ENCODE measurements around the gene PRDM15. TPM values are rescaled to one million over a fixed set of nuclear protein-coding genes. Genes with fewer than 3 reads are reported as not detected.

Gene PRDM15
- total RNA-seq, 8 experiments from 2014 or later = 2.9 to 9.9 (median 4.7) TPM

GRCh38 chr21:41769933-41770332 lies 109.2 kb downstream of the PRDM15 start:
- H3K4me1 ChIP-seq (replicated peaks in 1 of 2) = peaks cover 0 to 13% of the 10 kb centered on the region in 2 donors
- in situ Hi-C loops (cut with MboI; ENCODE audit: low pct_unique_long_range_greater_than_20kb in 2 of 9, low sequenced_read_pairs in 9 of 9, unreplicated experiment in 9 of 9) = loop anchor here in 1 of 9 experiments (10.0 kb wide), 1 partner anchor 155 kb away; no protein-coding TSS in a partner anchor
- no peak for ATAC-seq (replicated peaks in 6 of 8)
- H3K4me3 ChIP-seq = no peak overlapping the region
- 67 to 100% (median 85%) methylated on average over 1 to 4 of the region's 5 CpGs; no CpG with 5 or more reads in 4 of the 10 experiments for WGBS, 10 experiments
- H3K27ac ChIP-seq = no peak overlapping the region

- in situ Hi-C loops (cut with MboI; ENCODE audit: low pct_unique_long_range_greater_than_20kb in 2 of 9, low sequenced_read_pairs in 9 of 9, unreplicated experiment in 9 of 9) = no loop called here
- peaks cover 0 to 13% of the 10 kb centered on the region in 2 donors for H3K4me1 ChIP-seq (replicated peaks in 1 of 2)
- no peak for ATAC-seq (replicated peaks in 6 of 8)
- no peak overlapping the region for H3K4me3 ChIP-seq
- WGBS, 10 experiments = 35 to 40% methylated on average over 1 to 3 of the region's 7 CpGs; no CpG with 5 or more reads in 8 of the 10 experiments
- no peak overlapping the region for H3K27ac ChIP-seq
These were observed 109.6 kb downstream of the PRDM15 start for GRCh38 chr21:41769521-41769920.

- Histone ChIP-seq H3K4me1 (replicated peaks in 1 of 2) (peaks cover 0 to 13% of the 10 kb centered on the region in 2 donors), H3K27ac (no peak overlapping the region), H3K4me3 (no peak overlapping the region)
- 5 to 81% (median 20%) methylated on average over 2 to 4 of the region's 10 CpGs; no CpG with 5 or more reads in 5 of the 10 experiments for WGBS, 10 experiments
- no peak for ATAC-seq (replicated peaks in 6 of 8)
- in situ Hi-C loops (cut with MboI; ENCODE audit: low pct_unique_long_range_greater_than_20kb in 2 of 9, low sequenced_read_pairs in 9 of 9, unreplicated experiment in 9 of 9) = no loop called here
These were observed 110.0 kb downstream of the PRDM15 start for GRCh38 chr21:41769111-41769510.

- Histone ChIP-seq H3K4me3 (no peak overlapping the region), H3K4me1 (replicated peaks in 1 of 2) (peaks cover under 1 to 19% of the 10 kb centered on the region in 2 donors), H3K27ac (no peak overlapping the region)
- whole genome bisulfite sequencing, 10 experiments = 0 to 12% (median 5%) methylated on average over 1 to 16 of the region's 17 CpGs
- in situ Hi-C loops (cut with MboI; ENCODE audit: low pct_unique_long_range_greater_than_20kb in 2 of 9, low sequenced_read_pairs in 9 of 9, unreplicated experiment in 9 of 9) = no loop called here
- peak; percentile 54 to 77 (median 66) for ATAC-seq (replicated peaks in 6 of 8)
These were observed 110.6 kb downstream of the PRDM15 start for GRCh38 chr21:41768437-41769042.

GRCh38 chr21:41767606-41768436 lies 111.3 kb downstream of the PRDM15 start:
- ATAC-seq (replicated peaks in 6 of 8) = peak in 1 of 8 experiments; percentile 17
- no peak overlapping the region for H3K27ac ChIP-seq
- H3K4me1 ChIP-seq (replicated peaks in 1 of 2) = peaks cover 8 to 26% of the 10 kb centered on the region in 2 donors
- in situ Hi-C loops (cut with MboI; ENCODE audit: low pct_unique_long_range_greater_than_20kb in 2 of 9, low sequenced_read_pairs in 9 of 9, unreplicated experiment in 9 of 9) = no loop called here
- no peak overlapping the region for H3K4me3 ChIP-seq
- 0 to 11% (median 5%) methylated on average over 3 to 24 of the region's 26 CpGs for WGBS, 10 experiments

GRCh38 chr21:41766883-41767605 lies 112.1 kb downstream of the PRDM15 start, which contains the start of gene RIPK4:
RIPK4 (minus strand) TSS chr21:41767052; CDS start chr21:41767041, 11 bp downstream.
- 0 to 7% (median 3%) methylated on average over 3 to 10 of the region's 53 CpGs; no CpG with 5 or more reads in 1 of the 10 experiments for WGBS, 10 experiments
- peak within 1 kb of the TSS; percentile 34 to 69 (median 47) for H3K4me3 ChIP-seq
- no peak within 1 kb of the TSS for H3K27ac ChIP-seq
- in situ Hi-C loops (cut with MboI; ENCODE audit: low pct_unique_long_range_greater_than_20kb in 2 of 9, low sequenced_read_pairs in 9 of 9, unreplicated experiment in 9 of 9) = no loop called here
- ATAC-seq (replicated peaks in 6 of 8) = peak in 6 of 8 experiments; percentile 66 to 81 (median 76)
- peaks cover 16 to 34% of the 10 kb centered on the region in 2 donors for H3K4me1 ChIP-seq (replicated peaks in 1 of 2)

- in situ Hi-C loops (cut with MboI; ENCODE audit: low pct_unique_long_range_greater_than_20kb in 2 of 9, low sequenced_read_pairs in 9 of 9, unreplicated experiment in 9 of 9) = no loop called here
- ATAC-seq (replicated peaks in 6 of 8) = peak in 4 of 8 experiments; percentile 7 to 18 (median 14)
These were observed 112.9 kb downstream of the PRDM15 start for GRCh38 chr21:41765973-41766882.

GRCh38 chr21:41765420-41765821 lies 113.7 kb downstream of the PRDM15 start:
- in situ Hi-C loops (cut with MboI; ENCODE audit: low pct_unique_long_range_greater_than_20kb in 2 of 9, low sequenced_read_pairs in 9 of 9, unreplicated experiment in 9 of 9) = no loop called here
- WGBS, 10 experiments = 17 to 95% (median 83%) methylated on average over 1 to 9 of the region's 11 CpGs; no CpG with 5 or more reads in 1 of the 10 experiments
- Histone ChIP-seq H3K4me3 (no peak overlapping the region), H3K4me1 (replicated peaks in 1 of 2) (peaks cover 24 to 50% of the 10 kb centered on the region in 2 donors), H3K27ac (no peak overlapping the region)
- ATAC-seq (replicated peaks in 6 of 8) = no peak

More at GRCh38 chr21:41765973-41766882, 112.9 kb downstream of the PRDM15 start:
- Histone ChIP-seq H3K27ac (no peak overlapping the region), H3K4me3 (peak overlapping the region; percentile 34 to 69 (median 47)), H3K4me1 (replicated peaks in 1 of 2) (peaks cover 24 to 42% of the 10 kb centered on the region in 2 donors)
- 4 to 96% (median 62%) methylated on average over 2 to 27 of the region's 88 CpGs; no CpG with 5 or more reads in 2 of the 10 experiments for WGBS, 10 experiments

- in situ Hi-C loops (cut with MboI; ENCODE audit: low pct_unique_long_range_greater_than_20kb in 2 of 9, low sequenced_read_pairs in 9 of 9, unreplicated experiment in 9 of 9) = no loop called here
- no peak for ATAC-seq (replicated peaks in 6 of 8)
- no peak overlapping the region for H3K4me3 ChIP-seq
These were observed 114.4 kb downstream of the PRDM15 start for GRCh38 chr21:41764558-41765419.

GRCh38 chr21:41763996-41764395 lies 115.1 kb downstream of the PRDM15 start:
- Histone ChIP-seq H3K27ac (no peak overlapping the region), H3K4me3 (no peak overlapping the region), H3K4me1 (replicated peaks in 1 of 2) (peaks cover 24 to 52% of the 10 kb centered on the region in 2 donors)
- WGBS, 10 experiments = 39 to 80% (median 58%) methylated on average over 2 to 4 of the region's 8 CpGs; no CpG with 5 or more reads in 7 of the 10 experiments
- no peak for ATAC-seq (replicated peaks in 6 of 8)
- in situ Hi-C loops (cut with MboI; ENCODE audit: low pct_unique_long_range_greater_than_20kb in 2 of 9, low sequenced_read_pairs in 9 of 9, unreplicated experiment in 9 of 9) = no loop called here

More at GRCh38 chr21:41764558-41765419, 114.4 kb downstream of the PRDM15 start:
- Histone ChIP-seq H3K4me1 (replicated peaks in 1 of 2) (peaks cover 24 to 52% of the 10 kb centered on the region in 2 donors), H3K27ac (no peak overlapping the region)
- 33 to 100% (median 66%) methylated on average over 1 to 6 of the region's 7 CpGs for WGBS, 10 experiments

GRCh38 chr21:41763398-41763931 lies 115.7 kb downstream of the PRDM15 start:
- H3K4me3 ChIP-seq = no peak overlapping the region
- peak in 5 of 8 experiments; percentile 15 to 38 (median 27) for ATAC-seq (replicated peaks in 6 of 8)
- in situ Hi-C loops (cut with MboI; ENCODE audit: low pct_unique_long_range_greater_than_20kb in 2 of 9, low sequenced_read_pairs in 9 of 9, unreplicated experiment in 9 of 9) = no loop called here
- WGBS, 10 experiments = 23 to 100% (median 68%) methylated on average over 1 to 12 of the region's 21 CpGs; no CpG with 5 or more reads in 3 of the 10 experiments
- H3K4me1 ChIP-seq (replicated peaks in 1 of 2) = peaks cover 24 to 49% of the 10 kb centered on the region in 2 donors
- H3K27ac ChIP-seq = no peak overlapping the region

All from motor neuron (in vitro differentiated cells).